Omental fat pad (tissue), 4 donors: ENCODE results near the gene SLC17A1. TPM values are rescaled to one million over a fixed set of nuclear protein-coding genes. Genes with fewer than 3 reads are reported as not detected.

Experiments
- ATAC-seq: fragments of 150-250 bp; one replicate; pipeline ENCODE4 v1.9.1; 2016; ENCODE audit warnings: mild to moderate bottlenecking, moderate library complexity; ENCODE audit not compliant: low FRiP score
- DNase-seq: peaks from one replicate; pipeline ENCODE4 v3.0.0-alpha.2; 2019; ENCODE audit warnings: low spot score
- CTCF ChIP-seq, 3 donors: fragments of 450-650 bp; IDR thresholded peaks; one replicate each; pipeline ENCODE4 v1.5.1; 2016 to 2017; ENCODE audit warnings: antibody characterized with exemption in 3 of 3, mild to moderate bottlenecking in 3 of 3, moderate library complexity in 2 of 3
- total RNA-seq, 4 donors: library from RNA; depleted of rRNA; stranded (reverse); fragments of >200 nt; gene quantifications; one replicate each; pipeline ENCODE4 v1.1.0, GENCODE V29; 2016

Gene SLC17A1
- total RNA-seq, 4 donors from 2014 or later: not detected

- TF ChIP-seq CTCF (IDR thresholded peaks at IDR 0.05): no peak
- no peak for ATAC-seq
- no peak for DNase-seq
Observed at GRCh38 chr6:25764611-25765010, 67.2 kb downstream of the SLC17A1 start.

- DNase-seq (no peak), ATAC-seq (no peak)
- no peak for TF ChIP-seq CTCF (IDR thresholded peaks at IDR 0.05)
Observed at GRCh38 chr6:25757936-25758642, 73.8 kb downstream of the SLC17A1 start.

- DNase-seq: no peak
- no peak for ATAC-seq
- no peak for TF ChIP-seq CTCF (IDR thresholded peaks at IDR 0.05)
Observed at GRCh38 chr6:25756382-25757363, 75.2 kb downstream of the SLC17A1 start.

- no peak for TF ChIP-seq CTCF (IDR thresholded peaks at IDR 0.05)
- DNase-seq: no peak
- no peak for ATAC-seq
Observed at GRCh38 chr6:25755483-25755882, 76.4 kb downstream of the SLC17A1 start.

- no peak for ATAC-seq
- TF ChIP-seq CTCF (IDR thresholded peaks at IDR 0.05): no peak
- DNase-seq: no peak
Observed at GRCh38 chr6:25754535-25754934, 77.3 kb downstream of the SLC17A1 start, which contains the start of gene SLC17A4. TSS of gene SLC17A4 (plus strand) at chr6:25754742. CDS start at chr6:25761963, 7,221 bp downstream.

GRCh38 chr6:25753079-25753478, 78.8 kb downstream of the SLC17A1 start:
- TF ChIP-seq CTCF (IDR thresholded peaks at IDR 0.05): no peak
- DNase-seq: no peak
- no peak for ATAC-seq
